K562 (cell line): ENCODE results near the gene AKAP6.

Experiments
- ATF1 ChIP-seq, 2 experiments: fragments of 450-650 bp in 1 of 2; IDR thresholded peaks; 2 replicates each; pipeline ENCODE4 v1.6.1; 2016; ENCODE audit warnings: missing compliant biosample characterization in 1 of 2, missing genetic modification characterization in 1 of 2
- BCL6 ChIP-seq: fragments of 250-450 bp; sonication (Bioruptor Pico); IDR thresholded peaks from 2 replicates; pipeline ENCODE4 v1.4.0; 2020
- CREBBP ChIP-seq: IDR thresholded peaks from one replicate; pipeline ENCODE4 v1.6.1; 2012; ENCODE audit warnings: low read depth, mild to moderate bottlenecking, control low read depth, inconsistent platforms, low read length
- NFIC ChIP-seq: fragments of 450-650 bp; IDR thresholded peaks from 2 replicates; pipeline ENCODE4 v1.6.1; 2017; ENCODE audit warnings: mild to moderate bottlenecking, inconsistent platforms
- SFPQ ChIP-seq: fragments of 200-400 bp; formaldehyde crosslinking; IDR thresholded peaks from 2 replicates; pipeline ENCODE4 v1.6.1; 2017; ENCODE audit warnings: mild to moderate bottlenecking, low read depth, low read length, moderate library complexity
- SIN3A ChIP-seq, 2 experiments: fragments of 150-350 bp in 1 of 2; IDR thresholded peaks; 2 replicates each; pipeline ENCODE4 v1.6.1; 2011 to 2016; ENCODE audit warnings: borderline replicate concordance in 2 of 2, low read depth in 2 of 2, low read length in 2 of 2, mild to moderate bottlenecking in 2 of 2, moderate library complexity in 2 of 2; ENCODE audit not compliant: control insufficient read depth in 1 of 2
- SP1 ChIP-seq: sonication (generic); formaldehyde crosslinking; IDR thresholded peaks from 2 replicates; pipeline ENCODE4 v1.8.1; 2022; ENCODE audit warnings: mild to moderate bottlenecking, missing genetic modification reagents
- TCFL5 ChIP-seq: fragments of 250-450 bp; sonication (Bioruptor Pico); conservative IDR thresholded peaks from 2 replicates; pipeline ENCODE4 v1.6.1; 2021; ENCODE audit warnings: mild to moderate bottlenecking, moderate library complexity, matching md5 sums

GRCh38 chr14:32536175-32536574, 207.1 kb downstream of the AKAP6 start:
- no peak for TF ChIP-seq SFPQ
- TF ChIP-seq NFIC: no peak
- TF ChIP-seq ATF1 (CRISPR knock-in tag; IDR thresholded peaks at IDR 0.05): no peak
- TF ChIP-seq ATF1 (tag; IDR thresholded peaks at IDR 0.05): no peak
- no peak for TF ChIP-seq SP1 (CRISPR knock-in tag)
- TF ChIP-seq BCL6: no peak
- no peak for TF ChIP-seq SIN3A (IDR thresholded peaks at IDR 0.05; ENCODE audit: borderline replicate concordance in 2 of 2, control insufficient read depth in 1 of 2, low read depth in 2 of 2, low read length in 2 of 2)
- no peak for TF ChIP-seq TCFL5 (CRISPR knock-in tag)
- no peak for TF ChIP-seq CREBBP
